C4-2B (cell line): ENCODE data around the gene UCHL1.

Experiments
- H3K27ac ChIP-seq: fragments of 450-650 bp; 2 replicates; pipeline ENCODE4 v1.5.1; 2017
- ZFX ChIP-seq: fragments of 450-650 bp; IDR thresholded peaks from 2 replicates; pipeline ENCODE4 v1.6.1; 2017
- TF ChIP-seq, protein P1 (sequence below): fragments of 450-650 bp; conservative IDR thresholded peaks from 2 replicates; pipeline ENCODE4 v1.5.1; 2017; ENCODE audit warnings: mild to moderate bottlenecking

The UCHL1 gene

DNA sequence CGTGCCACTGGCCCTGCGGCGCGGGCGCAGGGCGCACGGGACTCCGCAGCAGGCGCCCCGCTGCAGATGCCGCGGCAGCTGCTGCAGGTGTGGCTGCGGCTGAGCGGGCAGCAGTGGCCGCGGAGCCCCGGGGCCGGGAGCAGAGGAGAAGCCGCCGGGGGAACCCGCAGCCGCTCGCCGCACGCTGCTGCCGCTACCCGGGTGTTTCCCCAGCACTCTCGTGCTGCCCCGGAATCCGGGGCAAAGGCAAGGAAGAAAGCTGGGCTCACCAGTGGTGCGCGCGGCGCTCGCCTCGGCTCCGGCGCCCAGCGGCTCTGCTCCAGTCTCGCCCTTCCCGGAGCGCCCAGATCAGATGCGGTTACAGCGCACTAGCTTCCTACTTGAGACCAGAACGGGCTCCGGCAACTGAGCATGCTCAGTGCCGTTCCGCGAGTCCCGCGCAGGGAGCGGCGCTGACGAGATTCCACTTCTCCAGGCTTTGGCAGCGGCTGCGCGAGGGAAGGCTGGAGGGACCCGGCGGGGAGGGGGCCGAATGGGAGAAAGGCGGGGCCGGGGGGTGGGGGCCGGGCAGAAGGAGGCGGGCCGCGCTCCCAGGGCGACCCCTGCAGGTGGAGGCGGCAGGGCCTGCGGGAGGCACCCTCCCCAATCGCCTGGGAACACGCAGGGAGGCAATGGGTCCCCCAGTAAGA, 42.4 kb upstream of the UCHL1 start, which contains the start of gene APBB2:
APBB2 (minus strand) TSS at position 407 of the 689 bp plus-strand sequence. CDS start 181,288 bp downstream, outside the sequence.
- peak within 1 kb of the TSS; percentile 66 for H3K27ac ChIP-seq
- no peak for TF ChIP-seq ZFX
- TF ChIP-seq, protein P1, sequence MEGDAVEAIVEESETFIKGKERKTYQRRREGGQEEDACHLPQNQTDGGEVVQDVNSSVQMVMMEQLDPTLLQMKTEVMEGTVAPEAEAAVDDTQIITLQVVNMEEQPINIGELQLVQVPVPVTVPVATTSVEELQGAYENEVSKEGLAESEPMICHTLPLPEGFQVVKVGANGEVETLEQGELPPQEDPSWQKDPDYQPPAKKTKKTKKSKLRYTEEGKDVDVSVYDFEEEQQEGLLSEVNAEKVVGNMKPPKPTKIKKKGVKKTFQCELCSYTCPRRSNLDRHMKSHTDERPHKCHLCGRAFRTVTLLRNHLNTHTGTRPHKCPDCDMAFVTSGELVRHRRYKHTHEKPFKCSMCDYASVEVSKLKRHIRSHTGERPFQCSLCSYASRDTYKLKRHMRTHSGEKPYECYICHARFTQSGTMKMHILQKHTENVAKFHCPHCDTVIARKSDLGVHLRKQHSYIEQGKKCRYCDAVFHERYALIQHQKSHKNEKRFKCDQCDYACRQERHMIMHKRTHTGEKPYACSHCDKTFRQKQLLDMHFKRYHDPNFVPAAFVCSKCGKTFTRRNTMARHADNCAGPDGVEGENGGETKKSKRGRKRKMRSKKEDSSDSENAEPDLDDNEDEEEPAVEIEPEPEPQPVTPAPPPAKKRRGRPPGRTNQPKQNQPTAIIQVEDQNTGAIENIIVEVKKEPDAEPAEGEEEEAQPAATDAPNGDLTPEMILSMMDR: peak; percentile 91

DNA sequence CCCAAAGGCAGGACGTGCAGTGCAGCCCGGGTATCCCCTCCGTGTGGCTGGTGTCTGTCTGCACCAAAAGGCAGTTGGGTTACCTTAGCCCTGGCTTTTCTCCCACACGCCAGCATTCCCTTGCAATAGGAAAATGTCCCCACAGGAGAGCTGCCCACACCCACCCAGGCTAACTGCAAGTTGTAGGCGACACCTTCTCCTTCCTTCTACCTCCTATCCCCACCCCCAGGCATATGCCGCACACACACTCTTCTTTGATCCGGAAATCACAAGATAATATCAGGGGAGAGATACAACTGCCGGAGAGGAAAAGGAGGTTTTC, 41.9 kb upstream of the UCHL1 start:
- peak overlapping the region; percentile 66; the same call in 1 of the 2 replicates for H3K27ac ChIP-seq
- TF ChIP-seq, protein P1: peak; percentile 70
- TF ChIP-seq ZFX: no peak

DNA sequence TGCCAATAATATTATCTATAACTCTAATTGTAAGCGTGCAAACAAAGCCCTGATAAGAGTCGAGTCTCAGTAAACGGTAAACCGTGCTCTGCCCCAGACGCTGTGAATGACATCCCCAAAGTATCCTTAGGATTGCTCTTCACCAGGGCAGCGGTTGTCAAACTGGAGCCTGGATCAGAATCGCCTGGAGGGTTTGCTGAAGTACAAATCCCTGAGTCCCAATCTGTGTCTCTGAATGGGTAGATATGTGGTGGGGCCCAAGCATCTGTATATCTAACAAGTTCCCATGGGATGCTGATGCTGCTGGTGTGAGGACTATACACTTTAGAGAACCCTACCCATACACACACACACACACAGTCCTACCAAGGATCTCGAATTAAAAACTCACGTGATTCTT, 41.6 kb upstream of the UCHL1 start:
- no peak for TF ChIP-seq ZFX
- TF ChIP-seq, protein P1: no peak
- peak overlapping the region; percentile 66; the same call in 1 of the 2 replicates for H3K27ac ChIP-seq

DNA sequence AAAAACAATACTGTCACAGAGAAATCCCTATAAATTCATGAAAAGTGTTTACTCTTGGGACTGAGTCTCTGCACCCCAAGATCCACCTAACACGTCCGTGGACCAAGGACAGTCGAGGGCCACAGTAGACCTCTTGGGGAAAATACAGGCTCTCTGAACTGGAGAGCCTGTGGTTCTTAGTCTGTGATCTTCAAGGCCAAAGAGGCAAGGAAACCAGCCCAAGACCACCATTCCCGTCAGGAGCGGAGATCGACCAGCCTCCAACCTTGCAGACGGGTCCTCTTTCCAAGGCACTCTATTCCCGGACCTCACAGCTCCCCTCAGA, 40.8 kb upstream of the UCHL1 start:
- TF ChIP-seq, protein P1: no peak
- no peak for TF ChIP-seq ZFX
- peak overlapping the region; percentile 97 for H3K27ac ChIP-seq

DNA sequence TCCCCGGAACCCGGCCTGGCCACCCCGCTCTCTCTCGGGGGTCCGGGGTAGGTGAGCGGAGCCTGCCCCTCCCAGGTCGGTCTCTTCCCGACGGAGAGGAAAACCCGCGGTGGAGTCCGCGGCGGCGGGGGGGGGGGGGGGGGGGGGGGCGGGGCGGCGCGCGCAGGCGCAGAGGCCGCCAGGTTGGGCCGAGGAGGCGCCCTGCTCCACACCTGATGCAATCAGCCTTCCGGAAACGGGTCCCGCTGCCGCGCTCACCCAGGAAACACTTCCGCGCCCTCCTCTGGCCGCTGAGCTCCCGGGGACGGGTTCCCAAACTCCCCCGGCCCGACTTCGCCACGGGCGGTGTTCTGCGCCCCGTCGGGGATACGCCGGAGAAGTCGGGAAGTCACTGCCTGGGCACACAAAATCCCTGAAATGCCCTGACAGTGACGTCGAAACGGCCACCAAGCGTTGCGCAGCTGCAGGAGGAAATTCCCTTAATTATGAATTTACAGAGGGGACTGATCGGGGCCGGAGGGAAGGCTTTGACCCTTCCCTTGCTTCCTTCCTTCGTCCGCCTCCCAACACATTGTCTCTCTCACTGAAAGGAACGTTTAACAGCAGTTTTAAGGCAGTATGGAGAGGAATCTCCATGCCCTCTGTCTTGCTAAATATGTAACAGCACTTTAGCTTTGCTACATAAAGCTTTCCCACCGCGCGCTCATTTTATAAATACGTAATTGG, 40.3 kb upstream of the UCHL1 start:
- H3K27ac ChIP-seq: peak overlapping the region; percentile 97
- TF ChIP-seq, protein P1: peak; percentile 43
- no peak for TF ChIP-seq ZFX

DNA sequence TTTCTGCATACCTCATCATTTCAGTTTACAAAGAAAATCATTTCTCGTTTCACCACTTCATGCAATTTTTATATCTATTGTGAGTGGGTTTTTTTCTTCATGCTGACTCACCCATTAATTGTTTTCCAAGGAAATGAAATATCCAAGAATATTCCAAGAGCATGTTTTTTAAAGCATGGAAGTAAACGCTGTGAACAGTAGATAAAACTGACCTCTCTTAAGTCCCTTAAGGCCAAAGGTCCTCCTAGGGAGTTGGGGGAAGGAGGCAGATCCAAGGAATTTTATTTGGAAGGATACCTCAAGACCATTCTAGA, 39.8 kb upstream of the UCHL1 start:
- peak overlapping the region; percentile 97 for H3K27ac ChIP-seq
- TF ChIP-seq, protein P1: peak; percentile 8; the same call in 1 of the 2 replicates
- TF ChIP-seq ZFX: no peak

DNA sequence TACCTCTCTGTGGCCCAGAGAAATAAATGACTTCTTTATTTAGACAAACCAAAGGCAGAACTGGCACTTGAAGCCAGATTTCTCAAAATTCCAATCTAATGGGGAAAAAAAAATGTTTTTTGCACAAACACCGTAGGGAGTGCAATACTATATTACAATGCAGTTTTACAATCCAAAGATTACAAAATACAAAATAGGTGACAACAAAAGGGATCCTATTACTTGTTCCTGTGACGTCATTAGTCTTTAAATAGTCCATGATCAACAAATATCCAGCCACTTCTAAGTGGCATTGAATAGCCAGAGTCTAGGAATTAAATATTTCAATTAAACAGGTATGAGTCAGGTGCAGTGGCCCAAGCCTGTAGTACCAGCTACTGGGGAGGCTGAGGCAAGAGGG, 39.4 kb upstream of the UCHL1 start:
- no peak for TF ChIP-seq ZFX
- TF ChIP-seq, protein P1: no peak
- no peak overlapping the region for H3K27ac ChIP-seq
